Left lung (tissue), 10 donors: ENCODE measurements around the gene GABRB2. TPM values are rescaled to one million over a fixed set of nuclear protein-coding genes. Genes with fewer than 3 reads are reported as not detected.

Source experiments
- ATAC-seq: fragments of 200-7000 bp; cut with Tn5 transposase; one replicate; pipeline ENCODE4 v1.9.1; 2020; ENCODE audit warnings: moderate library complexity
- DNase-seq, 4 donors: peaks; one replicate each; pipeline ENCODE4 v3.0.0-alpha.2; 2013 to 2020
- H3K27ac ChIP-seq, 2 donors: fragments of 200-600 bp; sonication (generic) in 1 of 2; one replicate each; pipeline versions ENCODE4 v1.5.0 to v1.8.0; 2020 to 2021
- H3K27me3 ChIP-seq, 2 donors: fragments of 200-600 bp; sonication (generic) in 1 of 2; one replicate each; pipeline versions ENCODE4 v1.5.0 to v1.8.0; 2020 to 2021
- H3K36me3 ChIP-seq, 2 donors: fragments of 200-600 bp; sonication (generic) in 1 of 2; one replicate each; pipeline versions ENCODE4 v1.5.0 to v1.8.0; 2020 to 2021
- H3K4me1 ChIP-seq, 2 donors: fragments of 200-600 bp; one replicate each; pipeline ENCODE4 v1.8.0; 2021
- H3K4me3 ChIP-seq, 2 donors: fragments of 200-600 bp; sonication (generic) in 1 of 2; one replicate each; pipeline versions ENCODE4 v1.5.0 to v1.8.0; 2020 to 2021; ENCODE audit warnings: mild to moderate bottlenecking in 1 of 2
- H3K9me3 ChIP-seq, 2 donors: fragments of 200-600 bp; sonication (generic) in 1 of 2; one replicate each; pipeline versions ENCODE4 v1.5.0 to v1.8.0; 2020 to 2021
- CTCF ChIP-seq, 2 donors: fragments of 200-600 bp; sonication (generic) in 1 of 2; IDR thresholded peaks; one replicate each; pipeline versions ENCODE4 v1.5.0 to v1.8.0; 2021; ENCODE audit warnings: antibody characterized with exemption in 2 of 2
- intact Hi-C, 2 donors: fragments of 100-400 bp; cut with DNase I; formaldehyde crosslinking; loops; one replicate each; pipeline versions ENCODE4 v1.11.2 to v1.14.2; 2022
- polyA plus RNA-seq, 6 donors: library from polyadenylated mRNA; unstranded; fragments of 120-200 nt; gene quantifications; one replicate each; pipeline ENCODE4 v1.2.1, GENCODE V29; 2013; ENCODE audit not compliant: insufficient read length in 6 of 6
- total RNA-seq, 2 donors: library from RNA; stranded (reverse); fragmentation: NEBNext Ultra II Directional; extraction: Animal tissue kit (Norgen Biotek cat#: 25700); gene quantifications; one replicate each; pipeline ENCODE4 v1.2.1, GENCODE V29; 2021
- donor health status: DM: no; HTN: yes; CAD: no.
- donor health status: DM: no; HTN: no; CAD: no.

The GABRB2 gene
- total and polyA plus RNA-seq, 8 donors: 0.50 to 3.1 (median 1.6) TPM

GRCh38 chr5:161376034-161376433, 170.5 kb downstream of the GABRB2 start:
- ATAC-seq: no peak
- intact Hi-C loops: no loop called here
- DNase-seq: no peak
- H3K4me3 ChIP-seq: no peak overlapping the region
- no peaks in the 10 kb centered on the region for H3K36me3 ChIP-seq
- no peaks in the 10 kb centered on the region for H3K4me1 ChIP-seq
- no peaks in the 10 kb centered on the region for H3K27me3 ChIP-seq
- H3K9me3 ChIP-seq: no peaks in the 10 kb centered on the region
- H3K27ac ChIP-seq: no peak overlapping the region
- TF ChIP-seq CTCF (IDR thresholded peaks at IDR 0.05): no peak

GRCh38 chr5:161373345-161373707, 173.2 kb downstream of the GABRB2 start:
- no peak for TF ChIP-seq CTCF (IDR thresholded peaks at IDR 0.05)
- H3K4me1 ChIP-seq: no peaks in the 10 kb centered on the region
- intact Hi-C loops: no loop called here
- no peak overlapping the region for H3K4me3 ChIP-seq
- no peak overlapping the region for H3K27ac ChIP-seq
- DNase-seq (no peak), ATAC-seq (no peak)
- H3K9me3 ChIP-seq: no peaks in the 10 kb centered on the region
- H3K36me3 ChIP-seq: no peaks in the 10 kb centered on the region
- H3K27me3 ChIP-seq: no peaks in the 10 kb centered on the region

- no peaks in the 10 kb centered on the region for H3K27me3 ChIP-seq
- no peak for TF ChIP-seq CTCF (IDR thresholded peaks at IDR 0.05)
- intact Hi-C loops: no loop called here
- ATAC-seq (no peak), DNase-seq (no peak)
- no peaks in the 10 kb centered on the region for H3K9me3 ChIP-seq
- H3K4me3 ChIP-seq: no peak overlapping the region
- H3K4me1 ChIP-seq: no peaks in the 10 kb centered on the region
- no peak overlapping the region for H3K27ac ChIP-seq
- no peaks in the 10 kb centered on the region for H3K36me3 ChIP-seq
These were observed 173.7 kb downstream of the GABRB2 start for GRCh38 chr5:161372682-161373344.

- H3K4me3 ChIP-seq: no peak overlapping the region
- H3K27me3 ChIP-seq: no peaks in the 10 kb centered on the region
- ATAC-seq (no peak), DNase-seq (no peak)
- TF ChIP-seq CTCF (IDR thresholded peaks at IDR 0.05): no peak
- H3K4me1 ChIP-seq: no peaks in the 10 kb centered on the region
- no peaks in the 10 kb centered on the region for H3K36me3 ChIP-seq
- no peaks in the 10 kb centered on the region for H3K9me3 ChIP-seq
- intact Hi-C loops: no loop called here
- H3K27ac ChIP-seq: no peak overlapping the region
These were observed 177.5 kb downstream of the GABRB2 start for GRCh38 chr5:161369022-161369421.

- H3K9me3 ChIP-seq: no peaks in the 10 kb centered on the region
- no peak for TF ChIP-seq CTCF (IDR thresholded peaks at IDR 0.05)
- H3K4me3 ChIP-seq: no peak overlapping the region
- H3K27me3 ChIP-seq: no peaks in the 10 kb centered on the region
- intact Hi-C loops: no loop called here
- no peak for ATAC-seq
- no peak for DNase-seq
- H3K4me1 ChIP-seq: no peaks in the 10 kb centered on the region
- no peaks in the 10 kb centered on the region for H3K36me3 ChIP-seq
- no peak overlapping the region for H3K27ac ChIP-seq
These were observed 188.1 kb downstream of the GABRB2 start for GRCh38 chr5:161358446-161358845.
